ENCODE results near the gene KDM7A.

DNA sequence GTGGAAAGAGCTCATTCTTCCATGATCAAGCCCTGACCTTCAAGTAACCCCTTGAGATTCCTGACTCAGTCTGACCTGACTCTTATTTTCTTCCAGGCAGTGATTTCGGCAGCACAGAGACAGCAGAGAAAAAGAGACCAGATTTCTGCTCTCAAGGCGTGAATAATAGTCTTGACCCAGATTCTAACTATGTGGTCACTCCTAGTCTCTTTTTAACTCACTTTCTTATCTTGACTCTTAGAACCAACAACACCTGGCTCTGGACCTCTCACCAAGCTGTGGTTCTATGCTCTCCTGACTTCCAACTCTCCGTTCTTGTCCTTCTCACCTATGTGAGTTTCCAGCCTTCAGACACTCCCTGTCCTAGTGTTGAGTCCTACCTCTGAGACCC, 36.9 kb upstream of the KDM7A start:
- TF ChIP-seq, protein P1, sequence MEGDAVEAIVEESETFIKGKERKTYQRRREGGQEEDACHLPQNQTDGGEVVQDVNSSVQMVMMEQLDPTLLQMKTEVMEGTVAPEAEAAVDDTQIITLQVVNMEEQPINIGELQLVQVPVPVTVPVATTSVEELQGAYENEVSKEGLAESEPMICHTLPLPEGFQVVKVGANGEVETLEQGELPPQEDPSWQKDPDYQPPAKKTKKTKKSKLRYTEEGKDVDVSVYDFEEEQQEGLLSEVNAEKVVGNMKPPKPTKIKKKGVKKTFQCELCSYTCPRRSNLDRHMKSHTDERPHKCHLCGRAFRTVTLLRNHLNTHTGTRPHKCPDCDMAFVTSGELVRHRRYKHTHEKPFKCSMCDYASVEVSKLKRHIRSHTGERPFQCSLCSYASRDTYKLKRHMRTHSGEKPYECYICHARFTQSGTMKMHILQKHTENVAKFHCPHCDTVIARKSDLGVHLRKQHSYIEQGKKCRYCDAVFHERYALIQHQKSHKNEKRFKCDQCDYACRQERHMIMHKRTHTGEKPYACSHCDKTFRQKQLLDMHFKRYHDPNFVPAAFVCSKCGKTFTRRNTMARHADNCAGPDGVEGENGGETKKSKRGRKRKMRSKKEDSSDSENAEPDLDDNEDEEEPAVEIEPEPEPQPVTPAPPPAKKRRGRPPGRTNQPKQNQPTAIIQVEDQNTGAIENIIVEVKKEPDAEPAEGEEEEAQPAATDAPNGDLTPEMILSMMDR (IDR thresholded peaks at IDR 0.05 in 8 of 11, conservative IDR thresholded peaks at IDR 0.05 in 3 of 11), result no peak
- no peak for TF ChIP-seq POLR2A (IDR thresholded peaks at IDR 0.05)

Measured in spleen (tissue), 7 donors.